Measurements from ENCODE around the gene TMEM151B.

DNA sequence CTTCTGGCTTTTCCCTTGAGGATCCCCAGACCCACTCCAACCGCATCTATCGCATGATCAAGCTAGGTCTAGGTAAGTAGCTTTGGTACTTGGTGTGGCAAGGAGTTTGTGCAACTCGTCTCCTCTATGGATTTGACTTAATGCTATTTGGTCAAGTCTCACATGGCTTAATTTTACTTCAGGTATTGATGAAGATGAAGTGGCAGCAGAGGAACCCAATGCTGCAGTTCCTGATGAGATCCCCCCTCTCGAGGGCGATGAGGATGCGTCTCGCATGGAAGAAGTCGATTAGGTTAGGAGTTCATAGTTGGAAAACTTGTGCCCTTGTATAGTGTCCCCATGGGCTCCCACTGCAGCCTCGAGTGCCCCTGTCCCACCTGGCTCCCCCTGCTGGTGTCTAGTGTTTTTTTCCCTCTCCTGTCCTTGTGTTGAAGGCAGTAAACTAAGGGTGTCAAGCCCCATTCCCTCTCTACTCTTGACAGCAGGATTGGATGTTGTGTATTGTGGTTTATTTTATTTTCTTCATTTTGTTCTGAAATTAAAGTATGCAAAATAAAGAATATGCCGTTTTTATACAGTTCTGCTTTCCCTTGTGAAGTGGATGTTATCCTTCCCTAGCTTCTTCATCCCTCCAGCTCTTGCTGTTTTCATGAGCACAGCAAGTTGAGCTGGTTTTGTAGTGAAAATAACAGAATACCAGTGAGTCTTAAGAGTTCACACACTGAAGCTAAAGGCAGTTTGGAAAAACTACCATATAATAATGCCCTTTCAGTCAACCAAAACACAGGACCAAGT, 16.7 kb upstream of the TMEM151B start:
- TF ChIP-seq, protein P1, sequence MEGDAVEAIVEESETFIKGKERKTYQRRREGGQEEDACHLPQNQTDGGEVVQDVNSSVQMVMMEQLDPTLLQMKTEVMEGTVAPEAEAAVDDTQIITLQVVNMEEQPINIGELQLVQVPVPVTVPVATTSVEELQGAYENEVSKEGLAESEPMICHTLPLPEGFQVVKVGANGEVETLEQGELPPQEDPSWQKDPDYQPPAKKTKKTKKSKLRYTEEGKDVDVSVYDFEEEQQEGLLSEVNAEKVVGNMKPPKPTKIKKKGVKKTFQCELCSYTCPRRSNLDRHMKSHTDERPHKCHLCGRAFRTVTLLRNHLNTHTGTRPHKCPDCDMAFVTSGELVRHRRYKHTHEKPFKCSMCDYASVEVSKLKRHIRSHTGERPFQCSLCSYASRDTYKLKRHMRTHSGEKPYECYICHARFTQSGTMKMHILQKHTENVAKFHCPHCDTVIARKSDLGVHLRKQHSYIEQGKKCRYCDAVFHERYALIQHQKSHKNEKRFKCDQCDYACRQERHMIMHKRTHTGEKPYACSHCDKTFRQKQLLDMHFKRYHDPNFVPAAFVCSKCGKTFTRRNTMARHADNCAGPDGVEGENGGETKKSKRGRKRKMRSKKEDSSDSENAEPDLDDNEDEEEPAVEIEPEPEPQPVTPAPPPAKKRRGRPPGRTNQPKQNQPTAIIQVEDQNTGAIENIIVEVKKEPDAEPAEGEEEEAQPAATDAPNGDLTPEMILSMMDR (IDR thresholded peaks at IDR 0.05), result peak in 3 of 4 experiments; percentile 21 to 32 (median 32)
- no peak for TF ChIP-seq POLR2A (IDR thresholded peaks at IDR 0.05)

Measured in sigmoid colon (tissue), 3 donors.